8988T (cell line): ENCODE data around the gene BTN3A1.
"Not testable (repeated sequence)": the region's sequence is repeated elsewhere in the genome, so short reads cannot be mapped to it uniquely, and the experiment has no call there.

Experiments used
- DNase-seq: peaks from one replicate; pipeline ENCODE4 v3.0.0; 2011

BTN3A1 gene

GRCh38 chr6:26450240-26450639, 48.2 kb downstream of the BTN3A1 start:
- DNase-seq, result no peak

DNA sequence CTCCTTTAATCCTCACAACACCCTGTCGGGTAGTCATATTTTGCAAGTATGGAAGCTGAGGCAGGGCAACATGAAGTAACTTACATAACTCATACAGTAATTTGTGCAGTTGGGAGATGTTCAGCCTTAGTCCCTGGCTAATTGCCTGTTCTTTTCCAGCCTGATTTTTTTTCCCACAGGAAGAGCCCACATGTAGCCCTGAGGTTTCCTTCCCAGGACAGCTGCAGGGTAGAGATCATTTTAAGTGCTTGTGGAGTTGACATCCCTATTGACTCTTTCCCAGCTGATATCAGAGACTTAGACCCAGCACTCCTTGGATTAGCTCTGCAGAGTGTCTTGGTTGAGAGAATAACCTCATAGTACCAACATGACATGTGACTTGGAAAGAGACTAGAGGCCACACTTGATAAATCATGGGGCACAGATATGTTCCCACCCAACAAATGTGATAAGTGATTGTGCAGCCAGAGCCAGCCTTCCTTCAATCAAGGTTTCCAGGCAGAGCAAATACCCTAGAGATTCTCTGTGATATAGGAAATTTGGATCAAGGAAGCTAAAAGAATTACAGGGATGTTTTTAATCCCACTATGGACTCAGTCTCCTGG, 50.7 kb downstream of the BTN3A1 start:
- no peak for DNase-seq

GRCh38 chr6:26454631-26455030, 52.6 kb downstream of the BTN3A1 start:
- no peak for DNase-seq

DNA sequence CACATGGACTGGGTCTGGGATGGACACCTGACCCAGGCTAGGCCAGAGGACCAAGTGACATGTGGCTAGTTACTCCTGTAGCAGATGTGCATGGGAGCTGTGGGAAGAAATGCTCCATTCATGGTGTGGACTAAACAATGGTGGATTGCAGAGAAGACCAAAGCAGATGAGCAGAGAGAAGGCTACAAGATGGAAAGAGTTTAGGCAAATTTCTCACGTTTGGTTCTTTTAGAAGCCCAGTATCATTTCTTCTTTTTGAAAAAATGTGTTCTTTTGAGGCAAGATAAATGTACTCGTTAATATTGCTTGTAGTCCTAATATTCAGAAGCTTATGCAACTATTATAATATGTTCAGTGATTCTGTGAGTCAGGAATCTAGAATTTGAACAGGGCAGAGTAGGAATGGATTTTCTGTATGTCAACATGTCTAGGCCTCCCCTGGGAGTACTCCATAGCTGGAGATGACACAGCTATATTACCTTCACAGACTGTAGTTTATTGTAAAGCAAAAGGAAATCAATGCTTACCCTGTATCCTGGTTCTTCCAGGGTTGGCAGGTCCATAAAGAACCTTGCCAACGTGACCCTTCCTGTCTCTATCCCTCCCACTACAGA, 53.4 kb downstream of the BTN3A1 start:
- DNase-seq, result no peak

DNA sequence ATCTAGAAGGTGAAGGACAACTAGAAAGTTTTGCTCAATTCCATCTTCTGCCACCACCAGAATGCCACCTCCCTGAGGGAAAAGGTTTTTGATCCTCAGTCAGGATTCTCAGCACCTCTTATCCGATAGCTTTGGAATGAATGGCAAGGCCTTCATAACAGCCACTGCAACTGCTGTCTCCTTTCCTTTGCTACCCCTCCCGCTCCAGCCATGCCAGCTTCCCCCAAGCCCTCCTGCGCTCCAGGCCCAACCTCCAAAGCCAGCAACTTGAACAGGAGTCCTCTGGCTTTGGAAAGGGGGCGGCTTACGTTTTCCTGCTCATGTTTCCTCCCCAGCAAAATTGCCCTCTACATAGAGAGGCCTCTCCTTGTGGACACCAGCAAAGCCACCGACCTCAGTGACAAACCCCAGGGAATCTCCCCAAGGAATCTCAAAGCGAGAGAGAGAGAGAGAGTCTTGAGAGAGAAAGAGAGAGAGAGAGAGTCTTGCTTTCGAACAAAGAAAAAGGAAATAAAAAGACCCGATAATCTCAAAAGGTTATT, 55.3 kb downstream of the BTN3A1 start:
- no peak for DNase-seq

GRCh38 chr6:26457806-26458688, 56.0 kb downstream of the BTN3A1 start, which contains the start of gene BTN2A1:
BTN2A1 (plus strand) TSS chr6:26457955; CDS start chr6:26458637, 682 bp downstream.
- peak; percentile 49 for DNase-seq

DNA sequence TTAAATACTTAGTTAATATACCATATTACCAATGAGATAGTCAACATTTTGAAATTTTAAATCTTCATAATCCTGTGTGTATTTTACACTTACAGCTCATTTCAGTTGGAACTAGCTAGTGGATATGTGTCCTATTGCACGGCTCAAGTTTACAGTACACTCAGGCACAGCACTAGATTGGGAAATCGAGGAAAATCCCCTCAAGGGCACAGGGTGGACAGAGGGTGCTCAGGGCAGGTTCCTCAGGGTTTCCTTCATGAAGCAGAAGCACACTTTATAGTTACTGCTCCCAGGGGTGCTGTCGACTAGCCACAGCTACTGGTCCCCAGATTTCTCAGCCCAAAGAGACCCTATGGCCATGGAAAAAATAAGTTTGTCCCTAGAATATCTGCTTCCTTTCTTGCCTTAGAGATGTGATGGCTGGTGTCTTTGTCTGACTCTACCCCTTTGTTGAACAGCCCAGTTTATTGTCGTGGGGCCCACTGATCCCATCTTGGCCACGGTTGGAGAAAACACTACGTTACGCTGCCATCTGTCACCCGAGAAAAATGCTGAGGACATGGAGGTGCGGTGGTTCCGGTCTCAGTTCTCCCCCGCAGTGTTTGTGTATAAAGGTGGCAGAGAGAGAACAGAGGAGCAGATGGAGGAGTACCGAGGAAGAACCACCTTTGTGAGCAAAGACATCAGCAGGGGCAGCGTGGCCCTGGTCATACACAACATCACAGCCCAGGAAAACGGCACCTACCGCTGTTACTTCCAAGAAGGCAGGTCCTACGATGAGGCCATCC, 57.1 kb downstream of the BTN3A1 start:
- DNase-seq, result no peak

DNA sequence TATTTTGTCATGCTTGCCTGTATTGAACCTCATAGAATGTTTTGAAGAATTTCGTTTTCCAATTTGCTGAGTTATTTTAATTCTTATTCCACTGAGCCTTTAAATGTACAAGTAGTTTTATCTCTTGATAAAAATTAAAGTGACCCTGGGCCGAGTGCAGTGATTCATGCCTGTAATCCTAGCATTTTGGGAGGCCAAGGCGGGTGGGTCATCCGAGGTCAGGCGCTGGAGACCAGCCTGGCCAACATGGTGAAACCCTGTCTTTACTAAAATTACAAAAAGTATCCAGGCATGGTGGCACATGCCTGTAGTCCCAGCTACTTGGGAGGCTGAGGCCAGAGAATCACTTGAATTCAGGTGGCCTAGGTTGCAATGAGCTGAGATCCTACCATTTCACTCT, 59.3 kb downstream of the BTN3A1 start:
- DNase-seq, result not testable (repeated sequence)

DNA sequence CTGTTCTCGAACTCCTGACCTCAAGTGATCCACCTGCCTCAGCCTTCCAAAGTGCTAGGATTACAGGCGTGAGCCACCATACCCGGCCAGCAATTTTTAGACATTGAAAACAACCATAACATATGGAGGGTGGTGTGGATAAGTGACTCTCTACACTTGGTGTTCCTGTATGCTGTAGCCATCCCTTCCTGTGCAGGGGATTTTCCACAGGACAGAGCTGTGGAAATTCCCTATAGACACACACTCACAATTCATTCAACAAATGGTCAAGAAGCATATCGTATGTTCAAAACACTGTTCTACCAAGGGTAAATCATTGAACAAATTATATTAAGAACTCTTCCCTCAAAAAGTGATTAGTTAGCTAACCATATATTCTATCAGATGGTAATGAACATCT, 61.9 kb downstream of the BTN3A1 start:
- DNase-seq, result no peak

GRCh38 chr6:26464416-26465131, 62.5 kb downstream of the BTN3A1 start:
- no peak for DNase-seq
